Epithelial cell of proximal tubule (primary cell): ENCODE results near the gene ITPRID2. TPM values are rescaled to one million over a fixed set of nuclear protein-coding genes. Genes with fewer than 3 reads are reported as not detected.

Experiments
- DNase-seq: peaks from one replicate; pipeline ENCODE4 v3.0.0-alpha.2; 2011; ENCODE audit warnings: low read depth
- H3K4me3 ChIP-seq: 2 replicates; pipeline ENCODE4 v1.5.1; 2011; ENCODE audit warnings: low read depth, mild to moderate bottlenecking, low read length
- total RNA-seq: library from RNA; depleted of rRNA; stranded (reverse); fragments of >200 nt; gene quantifications from 2 replicates; pipeline ENCODE4 v1.2.3, GENCODE V29; 2015
- TF ChIP-seq, protein P1 (sequence below): conservative IDR thresholded peaks from 2 replicates; pipeline ENCODE4 v1.5.1; 2012; ENCODE audit warnings: low read depth, mild to moderate bottlenecking, low read length

Gene ITPRID2
- total RNA-seq, 1 donor from 2014 or later, result 112 TPM

DNA sequence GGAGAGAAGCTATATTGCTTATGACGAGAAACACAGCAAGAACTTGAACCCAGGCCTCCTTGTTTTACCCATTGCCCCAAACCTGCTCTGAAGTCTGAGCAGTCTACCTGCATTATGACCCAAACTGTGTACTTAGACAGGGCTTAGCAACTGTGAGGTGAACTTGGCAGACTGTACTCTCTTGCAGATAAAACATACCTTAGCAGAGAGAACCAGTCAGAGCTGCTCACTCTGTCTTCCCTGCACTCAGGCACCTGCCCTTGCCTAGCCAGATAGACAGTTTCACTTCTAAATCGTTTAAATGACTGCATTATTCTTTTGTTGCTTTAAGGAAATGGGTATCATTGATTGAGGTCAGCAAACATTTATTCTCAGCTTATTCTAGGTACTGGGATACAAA is 20.3 kb downstream of the ITPRID2 start:
- DNase-seq, result no peak
- H3K4me3 ChIP-seq, result no peak overlapping the region
- TF ChIP-seq, protein P1, sequence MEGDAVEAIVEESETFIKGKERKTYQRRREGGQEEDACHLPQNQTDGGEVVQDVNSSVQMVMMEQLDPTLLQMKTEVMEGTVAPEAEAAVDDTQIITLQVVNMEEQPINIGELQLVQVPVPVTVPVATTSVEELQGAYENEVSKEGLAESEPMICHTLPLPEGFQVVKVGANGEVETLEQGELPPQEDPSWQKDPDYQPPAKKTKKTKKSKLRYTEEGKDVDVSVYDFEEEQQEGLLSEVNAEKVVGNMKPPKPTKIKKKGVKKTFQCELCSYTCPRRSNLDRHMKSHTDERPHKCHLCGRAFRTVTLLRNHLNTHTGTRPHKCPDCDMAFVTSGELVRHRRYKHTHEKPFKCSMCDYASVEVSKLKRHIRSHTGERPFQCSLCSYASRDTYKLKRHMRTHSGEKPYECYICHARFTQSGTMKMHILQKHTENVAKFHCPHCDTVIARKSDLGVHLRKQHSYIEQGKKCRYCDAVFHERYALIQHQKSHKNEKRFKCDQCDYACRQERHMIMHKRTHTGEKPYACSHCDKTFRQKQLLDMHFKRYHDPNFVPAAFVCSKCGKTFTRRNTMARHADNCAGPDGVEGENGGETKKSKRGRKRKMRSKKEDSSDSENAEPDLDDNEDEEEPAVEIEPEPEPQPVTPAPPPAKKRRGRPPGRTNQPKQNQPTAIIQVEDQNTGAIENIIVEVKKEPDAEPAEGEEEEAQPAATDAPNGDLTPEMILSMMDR, result no peak

DNA sequence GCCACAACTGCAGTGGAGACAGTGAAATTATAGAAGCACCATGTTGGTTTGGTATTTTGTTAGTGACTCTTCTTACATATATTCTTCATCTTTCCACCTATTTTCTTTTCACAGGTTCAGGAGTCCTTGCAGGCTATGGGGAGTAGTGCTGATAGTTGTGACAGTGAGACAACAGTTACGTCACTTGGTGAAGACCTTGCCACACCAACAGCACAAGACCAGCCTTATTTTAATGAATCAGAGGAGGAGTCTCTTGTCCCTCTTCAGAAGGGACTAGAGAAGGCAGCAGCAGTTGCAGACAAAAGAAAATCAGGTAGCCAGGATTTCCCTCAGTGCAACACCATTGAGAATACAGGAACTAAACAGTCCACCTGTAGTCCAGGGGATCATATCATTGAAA is 23.6 kb downstream of the ITPRID2 start:
- no peak for DNase-seq
- no peak overlapping the region for H3K4me3 ChIP-seq
- TF ChIP-seq, protein P1, result no peak

DNA sequence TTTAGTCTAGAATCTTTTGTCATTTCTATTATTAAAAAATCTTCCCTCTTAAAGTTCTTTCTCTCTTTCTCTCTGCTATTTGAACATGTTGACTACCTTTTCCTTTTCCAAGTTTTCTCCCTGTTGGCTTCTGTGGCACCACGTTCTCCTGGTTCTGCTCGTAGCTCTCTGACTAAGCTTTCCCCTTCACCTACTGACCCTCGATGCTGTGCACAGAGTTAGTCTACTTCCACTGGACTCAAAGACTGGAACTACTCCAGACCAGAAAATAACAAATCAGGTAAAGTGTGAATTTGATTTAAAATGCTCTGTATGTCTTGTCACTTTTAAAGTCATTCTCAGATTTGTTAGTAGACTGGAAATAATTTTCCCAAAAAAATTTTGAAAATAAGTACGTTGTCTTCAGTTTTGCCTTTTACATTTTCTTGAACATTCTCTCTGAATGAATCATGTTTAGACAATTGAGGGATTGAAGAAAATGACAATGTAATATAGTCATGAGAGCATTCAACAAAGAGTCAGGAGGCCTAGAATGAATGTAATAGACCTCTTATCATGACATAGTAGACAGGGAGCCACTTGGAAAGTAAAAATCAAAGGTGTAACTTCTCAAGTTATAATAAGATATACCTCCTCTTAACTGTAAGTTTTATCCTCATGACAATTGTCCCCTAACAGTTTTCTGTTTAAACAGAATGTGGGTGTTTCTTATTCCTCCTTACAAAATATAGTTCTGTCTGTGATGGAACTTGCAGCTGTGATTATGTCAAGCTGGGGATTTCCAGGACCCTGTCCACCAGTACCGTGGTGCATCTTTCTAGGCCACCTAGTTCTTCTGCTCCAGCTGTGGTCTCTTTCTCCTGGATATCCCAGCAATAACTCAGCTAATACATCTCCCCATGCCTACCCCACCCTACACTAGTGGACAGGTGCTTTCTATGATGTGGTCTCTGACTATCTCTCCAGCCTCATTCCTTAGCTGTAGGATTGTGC is 25.5 kb downstream of the ITPRID2 start:
- TF ChIP-seq, protein P1, result no peak
- H3K4me3 ChIP-seq, result no peak overlapping the region
- DNase-seq, result no peak

DNA sequence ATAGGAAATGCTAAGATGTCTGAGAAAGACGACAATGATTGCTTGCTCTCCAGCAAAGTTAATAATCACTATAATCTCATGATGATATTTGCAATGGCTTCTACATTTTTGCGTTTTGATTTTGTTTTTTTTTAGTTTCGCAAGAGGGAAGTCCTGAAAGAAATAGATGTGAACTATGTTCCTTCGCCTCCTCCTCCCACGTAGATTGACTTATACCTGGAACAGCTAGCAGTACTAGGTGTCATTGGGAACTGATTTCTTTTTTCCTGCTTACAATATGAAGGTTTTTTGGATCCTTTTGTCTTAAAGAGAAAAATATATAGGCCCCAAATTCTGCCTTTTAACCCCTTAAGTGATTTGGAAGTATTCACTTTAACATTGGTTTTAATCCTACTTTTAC is 26.7 kb downstream of the ITPRID2 start:
- TF ChIP-seq, protein P1, result no peak
- no peak overlapping the region for H3K4me3 ChIP-seq
- DNase-seq, result no peak

DNA sequence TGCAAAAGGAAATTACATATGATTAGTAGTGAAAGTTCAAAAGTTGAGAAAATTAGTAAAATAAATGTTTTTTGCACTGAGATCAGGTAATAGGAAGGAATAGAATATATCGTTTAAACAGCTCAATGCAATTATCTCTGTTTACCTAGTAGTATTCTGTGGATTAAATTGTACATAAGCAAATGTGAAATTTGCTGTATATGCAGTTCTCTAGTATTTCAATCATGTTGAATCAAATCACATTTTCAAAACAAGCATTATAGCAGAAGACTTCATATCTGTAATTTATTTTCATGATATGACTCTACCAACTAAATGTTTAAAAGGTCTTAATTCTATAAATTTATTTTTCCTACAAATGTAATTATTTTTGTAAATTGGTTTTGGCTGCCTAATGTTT is 31.6 kb downstream of the ITPRID2 start:
- TF ChIP-seq, protein P1, result no peak
- DNase-seq, result no peak

DNA sequence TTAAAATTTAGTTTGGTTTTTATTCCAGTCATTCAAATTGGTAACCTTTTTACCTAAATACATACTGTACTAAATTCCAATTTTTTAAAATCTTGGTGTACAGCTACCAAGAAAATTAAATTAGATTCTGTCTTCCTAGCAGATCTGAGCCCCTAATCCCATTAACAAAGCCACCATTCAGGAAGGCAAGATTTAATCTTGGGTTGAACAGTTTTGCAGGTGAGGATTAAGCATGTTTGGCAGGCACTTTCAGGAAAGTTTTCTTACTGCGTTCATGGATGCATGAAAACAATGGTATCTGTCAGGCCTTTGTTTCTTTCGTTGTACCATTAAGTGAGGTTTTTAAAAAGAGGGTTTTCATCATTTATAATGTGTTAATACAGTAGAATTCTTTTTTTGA is 32.8 kb downstream of the ITPRID2 start:
- no peak overlapping the region for H3K4me3 ChIP-seq
- TF ChIP-seq, protein P1, result no peak
- no peak for DNase-seq

More for the DNA sequence above, 31.6 kb downstream of the ITPRID2 start:
- H3K4me3 ChIP-seq, result no peak overlapping the region

DNA sequence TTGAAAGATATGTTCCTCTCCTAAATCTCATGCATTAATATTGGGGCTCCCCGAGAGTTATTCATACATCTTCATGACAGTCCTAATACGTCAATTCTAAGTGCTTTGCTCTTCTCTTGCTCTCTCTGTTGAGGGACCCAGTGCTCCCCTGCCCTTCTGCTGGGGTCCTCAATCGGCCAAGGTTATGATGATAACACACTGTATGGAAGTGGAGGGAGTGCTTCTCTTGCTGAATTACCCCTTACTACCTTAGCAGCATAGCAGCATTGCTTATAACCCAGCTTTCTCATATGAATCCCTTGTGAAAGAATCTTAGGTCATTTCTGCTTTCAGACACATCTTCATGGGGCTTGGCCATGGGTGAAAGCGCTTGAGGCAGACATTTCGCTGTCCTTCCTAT is 43.2 kb downstream of the ITPRID2 start:
- TF ChIP-seq, protein P1, result no peak

More for the DNA sequence above, 43.2 kb downstream of the ITPRID2 start:
- DNase-seq, result no peak
- no peak overlapping the region for H3K4me3 ChIP-seq
